Measurements from ENCODE around the gene POU1F1. TPM values are rescaled to one million over a fixed set of nuclear protein-coding genes. Genes with fewer than 3 reads are reported as not detected.

POU1F1 gene
- polyA plus RNA-seq, 1 of the 3 experiments (the other 2 are of a cell fraction): not detected

DNA sequence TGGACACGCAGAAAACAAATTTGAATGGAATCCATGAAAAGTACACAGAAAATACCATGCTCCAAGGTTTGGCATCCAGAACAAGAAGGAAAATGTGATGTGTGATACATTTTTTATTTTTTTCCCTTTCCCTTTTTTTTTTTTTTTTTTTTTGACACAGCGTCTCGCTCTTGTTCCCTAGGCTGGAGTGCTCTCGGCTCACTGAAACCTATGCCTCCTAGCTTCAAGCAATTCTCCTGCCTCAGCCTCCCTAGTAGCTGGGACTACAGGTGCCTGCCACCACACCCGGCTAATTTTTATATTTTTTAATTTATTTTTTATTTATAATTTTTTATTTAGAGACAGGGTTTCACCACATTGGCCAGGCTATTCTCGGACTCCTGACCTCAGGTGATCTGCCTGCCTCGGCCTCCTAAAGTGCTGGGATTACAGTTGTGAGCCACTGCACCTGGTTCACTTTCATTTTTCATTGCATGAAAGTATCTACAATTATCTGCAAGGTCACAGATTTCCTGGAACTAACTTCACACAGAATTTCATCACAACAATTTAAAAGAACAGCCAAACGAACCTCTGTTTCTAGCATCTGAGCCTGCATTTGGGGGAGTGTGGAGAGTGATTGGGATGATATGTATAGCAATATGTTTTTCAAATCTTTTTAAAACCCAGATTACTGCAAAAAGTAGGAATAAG lies 8.3 kb downstream of the POU1F1 start:
- H3F3A ChIP-seq (replicated peaks; ENCODE audit: insufficient read depth): no peaks in the 10 kb centered on the region
- no peak overlapping the region for H3K4me2 ChIP-seq
- no peaks in the 10 kb centered on the region for H3K79me2 ChIP-seq (ENCODE audit: insufficient read depth)
- 75% methylated on average over 8 of the region's 8 CpGs for WGBS (ENCODE audit: low lambda C conversion rate)
- H3K36me3 ChIP-seq (replicated peaks in 1 of 2; ENCODE audit: control insufficient read depth in 1 of 2, insufficient read depth in 2 of 2, low read length in 1 of 2): no peaks in the 10 kb centered on the region
- no peak overlapping the region for H3K4me3 ChIP-seq (ENCODE audit: low read depth in 2 of 2, low read length in 1 of 2)
- TF ChIP-seq RXRA (IDR thresholded peaks at IDR 0.05; ENCODE audit: borderline replicate concordance, low read depth): no peak
- TF ChIP-seq EZH2phosphoT487 (IDR thresholded peaks at IDR 0.05; ENCODE audit: borderline replicate concordance, low read depth): no peak
- TF ChIP-seq, protein P1, sequence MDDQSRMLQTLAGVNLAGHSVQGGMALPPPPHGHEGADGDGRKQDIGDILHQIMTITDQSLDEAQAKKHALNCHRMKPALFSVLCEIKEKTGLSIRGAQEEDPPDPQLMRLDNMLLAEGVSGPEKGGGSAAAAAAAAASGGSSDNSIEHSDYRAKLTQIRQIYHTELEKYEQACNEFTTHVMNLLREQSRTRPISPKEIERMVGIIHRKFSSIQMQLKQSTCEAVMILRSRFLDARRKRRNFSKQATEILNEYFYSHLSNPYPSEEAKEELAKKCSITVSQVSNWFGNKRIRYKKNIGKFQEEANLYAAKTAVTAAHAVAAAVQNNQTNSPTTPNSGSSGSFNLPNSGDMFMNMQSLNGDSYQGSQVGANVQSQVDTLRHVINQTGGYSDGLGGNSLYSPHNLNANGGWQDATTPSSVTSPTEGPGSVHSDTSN (IDR thresholded peaks at IDR 0.05): no peak
- no peak for TF ChIP-seq NRF1 (IDR thresholded peaks at IDR 0.05; ENCODE audit: low read depth, low read length)
- TF ChIP-seq, protein P2, sequence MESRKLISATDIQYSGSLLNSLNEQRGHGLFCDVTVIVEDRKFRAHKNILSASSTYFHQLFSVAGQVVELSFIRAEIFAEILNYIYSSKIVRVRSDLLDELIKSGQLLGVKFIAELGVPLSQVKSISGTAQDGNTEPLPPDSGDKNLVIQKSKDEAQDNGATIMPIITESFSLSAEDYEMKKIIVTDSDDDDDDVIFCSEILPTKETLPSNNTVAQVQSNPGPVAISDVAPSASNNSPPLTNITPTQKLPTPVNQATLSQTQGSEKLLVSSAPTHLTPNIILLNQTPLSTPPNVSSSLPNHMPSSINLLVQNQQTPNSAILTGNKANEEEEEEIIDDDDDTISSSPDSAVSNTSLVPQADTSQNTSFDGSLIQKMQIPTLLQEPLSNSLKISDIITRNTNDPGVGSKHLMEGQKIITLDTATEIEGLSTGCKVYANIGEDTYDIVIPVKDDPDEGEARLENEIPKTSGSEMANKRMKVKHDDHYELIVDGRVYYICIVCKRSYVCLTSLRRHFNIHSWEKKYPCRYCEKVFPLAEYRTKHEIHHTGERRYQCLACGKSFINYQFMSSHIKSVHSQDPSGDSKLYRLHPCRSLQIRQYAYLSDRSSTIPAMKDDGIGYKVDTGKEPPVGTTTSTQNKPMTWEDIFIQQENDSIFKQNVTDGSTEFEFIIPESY (IDR thresholded peaks at IDR 0.05; ENCODE audit: borderline replicate concordance, low read depth): no peak
- no peak for TF ChIP-seq TEAD4 (IDR thresholded peaks at IDR 0.05; ENCODE audit: borderline replicate concordance, insufficient read depth)
- TF ChIP-seq POLR2AphosphoS5 (IDR thresholded peaks at IDR 0.05; ENCODE audit: low read depth, low read length): no peak
- TF ChIP-seq, protein P3, sequence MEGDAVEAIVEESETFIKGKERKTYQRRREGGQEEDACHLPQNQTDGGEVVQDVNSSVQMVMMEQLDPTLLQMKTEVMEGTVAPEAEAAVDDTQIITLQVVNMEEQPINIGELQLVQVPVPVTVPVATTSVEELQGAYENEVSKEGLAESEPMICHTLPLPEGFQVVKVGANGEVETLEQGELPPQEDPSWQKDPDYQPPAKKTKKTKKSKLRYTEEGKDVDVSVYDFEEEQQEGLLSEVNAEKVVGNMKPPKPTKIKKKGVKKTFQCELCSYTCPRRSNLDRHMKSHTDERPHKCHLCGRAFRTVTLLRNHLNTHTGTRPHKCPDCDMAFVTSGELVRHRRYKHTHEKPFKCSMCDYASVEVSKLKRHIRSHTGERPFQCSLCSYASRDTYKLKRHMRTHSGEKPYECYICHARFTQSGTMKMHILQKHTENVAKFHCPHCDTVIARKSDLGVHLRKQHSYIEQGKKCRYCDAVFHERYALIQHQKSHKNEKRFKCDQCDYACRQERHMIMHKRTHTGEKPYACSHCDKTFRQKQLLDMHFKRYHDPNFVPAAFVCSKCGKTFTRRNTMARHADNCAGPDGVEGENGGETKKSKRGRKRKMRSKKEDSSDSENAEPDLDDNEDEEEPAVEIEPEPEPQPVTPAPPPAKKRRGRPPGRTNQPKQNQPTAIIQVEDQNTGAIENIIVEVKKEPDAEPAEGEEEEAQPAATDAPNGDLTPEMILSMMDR (IDR thresholded peaks at IDR 0.05): no peak
- no peak for TF ChIP-seq JUND (IDR thresholded peaks at IDR 0.05)
- TF ChIP-seq SMC3 (IDR thresholded peaks at IDR 0.05; ENCODE audit: low read depth, low read length): no peak
- TF ChIP-seq CHD2 (IDR thresholded peaks at IDR 0.05; ENCODE audit: low read length, partially characterized antibody): no peak
- TF ChIP-seq, protein P4, sequence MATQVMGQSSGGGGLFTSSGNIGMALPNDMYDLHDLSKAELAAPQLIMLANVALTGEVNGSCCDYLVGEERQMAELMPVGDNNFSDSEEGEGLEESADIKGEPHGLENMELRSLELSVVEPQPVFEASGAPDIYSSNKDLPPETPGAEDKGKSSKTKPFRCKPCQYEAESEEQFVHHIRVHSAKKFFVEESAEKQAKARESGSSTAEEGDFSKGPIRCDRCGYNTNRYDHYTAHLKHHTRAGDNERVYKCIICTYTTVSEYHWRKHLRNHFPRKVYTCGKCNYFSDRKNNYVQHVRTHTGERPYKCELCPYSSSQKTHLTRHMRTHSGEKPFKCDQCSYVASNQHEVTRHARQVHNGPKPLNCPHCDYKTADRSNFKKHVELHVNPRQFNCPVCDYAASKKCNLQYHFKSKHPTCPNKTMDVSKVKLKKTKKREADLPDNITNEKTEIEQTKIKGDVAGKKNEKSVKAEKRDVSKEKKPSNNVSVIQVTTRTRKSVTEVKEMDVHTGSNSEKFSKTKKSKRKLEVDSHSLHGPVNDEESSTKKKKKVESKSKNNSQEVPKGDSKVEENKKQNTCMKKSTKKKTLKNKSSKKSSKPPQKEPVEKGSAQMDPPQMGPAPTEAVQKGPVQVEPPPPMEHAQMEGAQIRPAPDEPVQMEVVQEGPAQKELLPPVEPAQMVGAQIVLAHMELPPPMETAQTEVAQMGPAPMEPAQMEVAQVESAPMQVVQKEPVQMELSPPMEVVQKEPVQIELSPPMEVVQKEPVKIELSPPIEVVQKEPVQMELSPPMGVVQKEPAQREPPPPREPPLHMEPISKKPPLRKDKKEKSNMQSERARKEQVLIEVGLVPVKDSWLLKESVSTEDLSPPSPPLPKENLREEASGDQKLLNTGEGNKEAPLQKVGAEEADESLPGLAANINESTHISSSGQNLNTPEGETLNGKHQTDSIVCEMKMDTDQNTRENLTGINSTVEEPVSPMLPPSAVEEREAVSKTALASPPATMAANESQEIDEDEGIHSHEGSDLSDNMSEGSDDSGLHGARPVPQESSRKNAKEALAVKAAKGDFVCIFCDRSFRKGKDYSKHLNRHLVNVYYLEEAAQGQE (IDR thresholded peaks at IDR 0.05; ENCODE audit: low read depth, low read length): no peak
- no peak for TF ChIP-seq RFX5 (IDR thresholded peaks at IDR 0.05; ENCODE audit: low read length)
- no peak for TF ChIP-seq FOXM1 (IDR thresholded peaks at IDR 0.05; ENCODE audit: low read depth)
- no peak for TF ChIP-seq NFIC (IDR thresholded peaks at IDR 0.05; ENCODE audit: borderline replicate concordance)
- TF ChIP-seq MXI1 (IDR thresholded peaks at IDR 0.05; ENCODE audit: low read depth, low read length): no peak
- TF ChIP-seq YY1 (IDR thresholded peaks at IDR 0.05; ENCODE audit: low read depth): no peak
- peaks cover 0 to 5% of the 10 kb centered on the region in 2 experiments; a peak in 1 of 4 replicates for H3K4me1 ChIP-seq (ENCODE audit: control insufficient read depth in 1 of 2, insufficient read depth in 2 of 2, low read depth in 1 of 2, low read length in 1 of 2)
- DNase-seq: no peak
- H4K20me1 ChIP-seq (ENCODE audit: insufficient read depth): no peaks in the 10 kb centered on the region
- H3K9me3 ChIP-seq: no peaks in the 10 kb centered on the region; the same call in 1 of the 2 replicates
- H3K9ac ChIP-seq: no peak overlapping the region
- no peaks in the 10 kb centered on the region for H3K9me2 ChIP-seq
- no peak overlapping the region for H3K27ac ChIP-seq (ENCODE audit: low read depth in 2 of 2, low read length in 1 of 2)
- CTCF ChIA-PET: interaction anchor here (1.0 kb wide), 1 partner anchor 9 kb away, joined by 5 read pairs; no protein-coding TSS in a partner anchor
- H3K27me3 ChIP-seq (ENCODE audit: insufficient read depth): peaks cover 8% of the 10 kb centered on the region; the same call in 1 of the 2 replicates
- no peak overlapping the region for H2AFZ ChIP-seq (ENCODE audit: low read depth)
- POLR2A ChIA-PET: no interaction called here

Measured in SK-N-SH (cell line).